Brain microvascular endothelial cell (primary cell): ENCODE data around the gene RAPGEF6.
"Not testable (repeated sequence)": the region's sequence is repeated elsewhere in the genome, so short reads cannot be mapped to it uniquely, and the experiment has no call there.

Experiments used
- DNase-seq: peaks from one replicate; pipeline ENCODE4 v3.0.0-alpha.2; 2020
- H3K27ac ChIP-seq: fragments of 250-450 bp; sonication (Bioruptor Pico); 2 replicates; pipeline ENCODE4 v1.5.1; 2020; ENCODE audit warnings: mild to moderate bottlenecking, moderate library complexity
- H3K27me3 ChIP-seq: fragments of 250-450 bp; sonication (Bioruptor Pico); replicated peaks from 2 replicates; pipeline ENCODE4 v1.5.1; 2020; ENCODE audit warnings: mild to moderate bottlenecking
- H3K36me3 ChIP-seq: fragments of 250-450 bp; sonication (Bioruptor Pico); replicated peaks from 2 replicates; pipeline ENCODE4 v1.5.1; 2020; ENCODE audit warnings: mild to moderate bottlenecking
- H3K4me3 ChIP-seq: 2 replicates; pipeline ENCODE4 v1.5.1; 2011; ENCODE audit warnings: low read depth, mild to moderate bottlenecking, control low read depth, low read length, moderate library complexity
- CTCF ChIP-seq: IDR thresholded peaks from 2 replicates; pipeline ENCODE4 v1.5.1; 2011; ENCODE audit warnings: low read depth, mild to moderate bottlenecking, moderate library complexity, low read length, control low read depth, inconsistent platforms; ENCODE audit errors: missing control alignments
- in situ Hi-C: cut with HindIII; loops from 2 replicates; pipeline ENCODE4 v1.10.0; 2017; ENCODE audit warnings: low sequenced_read_pairs, low pct_ligation_motif_present

Gene RAPGEF6

GRCh38 chr5:131679911-131680310, 44.9 kb upstream of the RAPGEF6 start:
- DNase-seq, result no peak
- Histone ChIP-seq H3K36me3 (peaks cover 14% of the 10 kb centered on the region), H3K27me3 (no peaks in the 10 kb centered on the region), H3K4me3 (no peak overlapping the region), H3K27ac (no peak overlapping the region)
- TF ChIP-seq CTCF, result no peak
- in situ Hi-C loops, result no loop called here

DNA sequence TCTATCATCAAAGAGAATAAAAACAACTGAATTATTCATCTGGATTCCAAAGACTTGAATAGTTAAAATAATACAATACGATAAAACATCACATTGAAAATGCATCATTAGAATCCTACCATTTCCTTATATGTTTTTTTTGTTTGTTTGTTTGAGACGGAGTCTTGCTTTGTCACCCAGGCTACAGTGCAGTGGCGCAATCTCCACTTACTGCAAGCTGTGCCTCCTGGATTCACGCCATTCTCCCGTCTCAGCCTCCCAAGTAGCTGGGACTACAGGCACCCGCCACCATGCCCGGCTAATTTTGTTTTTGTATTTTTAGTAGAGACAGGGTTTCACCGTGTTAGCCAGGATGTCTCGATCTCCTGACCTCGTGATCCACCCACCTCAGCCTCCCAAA, 43.2 kb upstream of the RAPGEF6 start:
- DNase-seq, H3K27me3 ChIP-seq, H3K27ac ChIP-seq, H3K4me3 ChIP-seq, in situ Hi-C loops: not testable (repeated sequence)
- H3K36me3 ChIP-seq, result peaks cover 16% of the 10 kb centered on the region

DNA sequence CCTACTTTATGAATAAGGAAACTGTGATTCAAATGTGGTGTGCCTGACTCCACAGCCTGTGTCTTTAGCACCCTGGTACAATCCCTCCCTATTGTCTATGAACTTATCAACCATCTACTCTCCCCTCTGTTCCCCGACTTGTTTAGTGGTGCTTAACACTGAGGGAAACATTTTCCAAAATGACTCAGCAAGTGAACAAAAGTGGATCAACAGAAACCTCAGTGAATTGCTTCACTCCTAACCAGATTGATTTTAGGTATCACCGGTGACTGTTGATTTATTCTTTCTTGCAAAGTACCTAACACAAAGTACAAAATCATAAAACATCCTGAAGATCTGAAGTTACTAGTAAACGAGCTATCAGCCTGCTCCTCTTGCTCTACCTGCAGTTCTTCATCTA, 42.1 kb upstream of the RAPGEF6 start:
- in situ Hi-C loops, result no loop called here
- Histone ChIP-seq H3K4me3 (no peak overlapping the region), H3K27ac (no peak overlapping the region), H3K27me3 (no peaks in the 10 kb centered on the region), H3K36me3 (peaks cover 16% of the 10 kb centered on the region)
- no peak for DNase-seq
- no peak for TF ChIP-seq CTCF

DNA sequence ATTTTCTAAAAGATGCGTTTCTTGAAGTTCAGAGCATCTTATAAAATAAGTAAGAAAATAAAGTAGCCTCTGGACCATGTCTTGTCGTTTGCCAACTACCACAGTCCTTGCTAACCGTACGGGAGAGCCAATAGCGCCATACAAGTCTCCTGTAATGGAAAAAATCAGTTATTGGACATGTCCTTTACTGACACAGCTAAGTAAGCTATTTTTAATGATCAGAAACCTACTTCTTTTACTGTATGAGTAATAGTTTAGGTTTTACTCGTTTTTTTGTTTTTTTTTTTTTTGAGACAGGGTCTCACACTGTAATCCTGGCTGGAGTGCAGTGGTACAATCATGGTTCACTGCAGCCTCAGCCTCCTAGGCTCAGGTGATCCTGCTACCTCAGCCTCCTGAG, 37.7 kb upstream of the RAPGEF6 start:
- H3K36me3 ChIP-seq, result peaks cover 23% of the 10 kb centered on the region

GRCh38 chr5:131671994-131672655, 37.1 kb upstream of the RAPGEF6 start:
- Histone ChIP-seq H3K4me3 (no peak overlapping the region), H3K36me3 (peaks cover 21% of the 10 kb centered on the region), H3K27me3 (no peaks in the 10 kb centered on the region), H3K27ac (peak overlapping the region; percentile 61)
- DNase-seq, result peak; percentile 72
- no peak for TF ChIP-seq CTCF
- in situ Hi-C loops, result no loop called here

More for the DNA sequence above, 37.7 kb upstream of the RAPGEF6 start:
- in situ Hi-C loops, result no loop called here
- no peak for DNase-seq
- TF ChIP-seq CTCF, result no peak
- Histone ChIP-seq H3K4me3 (no peak overlapping the region), H3K27ac (peak overlapping the region; percentile 61), H3K27me3 (no peaks in the 10 kb centered on the region)

DNA sequence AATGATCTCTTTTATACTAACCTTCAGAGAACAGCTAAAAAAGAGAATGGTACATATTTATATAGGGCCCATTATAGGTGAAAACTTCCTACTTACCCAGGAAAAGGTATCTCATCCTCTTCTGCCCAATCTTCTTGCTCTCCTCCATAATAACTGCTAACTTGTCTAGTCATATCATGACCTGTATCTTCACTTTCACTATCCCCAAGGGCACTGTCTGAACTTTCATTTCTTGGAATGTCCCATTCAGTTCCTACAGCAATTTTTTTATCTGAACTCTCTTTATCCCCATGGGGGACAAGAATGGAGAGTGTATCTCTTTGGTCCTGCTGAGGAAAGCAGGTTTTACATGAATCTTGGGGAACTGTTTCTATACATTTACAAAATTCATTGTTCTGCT, 36.4 kb upstream of the RAPGEF6 start:
- TF ChIP-seq CTCF, result no peak
- H3K27ac ChIP-seq, result peak overlapping the region; percentile 61
- peaks cover 14% of the 10 kb centered on the region for H3K36me3 ChIP-seq
- H3K27me3 ChIP-seq, result no peaks in the 10 kb centered on the region
- H3K4me3 ChIP-seq, result no peak overlapping the region
- in situ Hi-C loops, result no loop called here
- no peak for DNase-seq
